Measurements from ENCODE around the gene CIRBP.

CIRBP gene

GRCh38 chr19:1222394-1222793 lies 46.7 kb upstream of the CIRBP start:
- H3K36me3 Mint-ChIP-seq (ENCODE audit: low read depth), result no peaks in the 10 kb centered on the region

GRCh38 chr19:1223018-1223855 lies 45.9 kb upstream of the CIRBP start:
- Mint-ChIP-seq H3K36me3 (ENCODE audit: low read depth) (peaks cover 3% of the 10 kb centered on the region), H3K9me3 (no peaks in the 10 kb centered on the region), H3K4me1 (peaks cover 2% of the 10 kb centered on the region), H3K4me3 (no peak overlapping the region), H3K27me3 (ENCODE audit: low read depth) (no peaks in the 10 kb centered on the region), H3K27ac (no peak overlapping the region)
- peak; percentile 27 to 45 (median 28) for TF ChIP-seq CTCF (IDR thresholded peaks at IDR 0.05; ENCODE audit: unreplicated experiment in 3 of 3)

More at GRCh38 chr19:1222394-1222793, 46.7 kb upstream of the CIRBP start:
- TF ChIP-seq CTCF (IDR thresholded peaks at IDR 0.05; ENCODE audit: unreplicated experiment in 3 of 3), result no peak
- H3K27me3 Mint-ChIP-seq (ENCODE audit: low read depth), result no peaks in the 10 kb centered on the region
- no peak overlapping the region for H3K4me3 Mint-ChIP-seq
- no peak overlapping the region for H3K27ac Mint-ChIP-seq
- H3K4me1 Mint-ChIP-seq, result peaks cover 9% of the 10 kb centered on the region
- no peaks in the 10 kb centered on the region for H3K9me3 Mint-ChIP-seq

GRCh38 chr19:1224047-1224825 lies 44.9 kb upstream of the CIRBP start:
- Mint-ChIP-seq H3K9me3 (no peaks in the 10 kb centered on the region), H3K27ac (no peak overlapping the region), H3K27me3 (ENCODE audit: low read depth) (no peaks in the 10 kb centered on the region), H3K4me1 (no peaks in the 10 kb centered on the region), H3K36me3 (ENCODE audit: low read depth) (peaks cover 4% of the 10 kb centered on the region), H3K4me3 (no peak overlapping the region)
- no peak for TF ChIP-seq CTCF (IDR thresholded peaks at IDR 0.05; ENCODE audit: unreplicated experiment in 3 of 3)

- H3K4me3 Mint-ChIP-seq, result no peak overlapping the region
- H3K36me3 Mint-ChIP-seq (ENCODE audit: low read depth), result peaks cover 4% of the 10 kb centered on the region
- no peak overlapping the region for H3K27ac Mint-ChIP-seq
- no peaks in the 10 kb centered on the region for H3K4me1 Mint-ChIP-seq
- H3K9me3 Mint-ChIP-seq, result no peaks in the 10 kb centered on the region
- no peaks in the 10 kb centered on the region for H3K27me3 Mint-ChIP-seq (ENCODE audit: low read depth)
- no peak for TF ChIP-seq CTCF (IDR thresholded peaks at IDR 0.05; ENCODE audit: unreplicated experiment in 3 of 3)
Observed at GRCh38 chr19:1224847-1225246, 44.3 kb upstream of the CIRBP start.

- no peak overlapping the region for H3K4me3 Mint-ChIP-seq
- H3K4me1 Mint-ChIP-seq, result no peaks in the 10 kb centered on the region
- no peak for TF ChIP-seq CTCF (IDR thresholded peaks at IDR 0.05; ENCODE audit: unreplicated experiment in 3 of 3)
- H3K36me3 Mint-ChIP-seq (ENCODE audit: low read depth), result peaks cover 4% of the 10 kb centered on the region
- no peak overlapping the region for H3K27ac Mint-ChIP-seq
- H3K27me3 Mint-ChIP-seq (ENCODE audit: low read depth), result no peaks in the 10 kb centered on the region
- no peaks in the 10 kb centered on the region for H3K9me3 Mint-ChIP-seq
Observed at GRCh38 chr19:1225440-1226226, 43.5 kb upstream of the CIRBP start.
